Endometrial microvascular endothelial cells (primary cell): ENCODE measurements around the gene CR1. TPM values are rescaled to one million over a fixed set of nuclear protein-coding genes. Genes with fewer than 3 reads are reported as not detected.
"Not testable (repeated sequence)": the region's sequence is repeated elsewhere in the genome, so short reads cannot be mapped to it uniquely, and the experiment has no call there.

Experiments used
- in situ Hi-C: cut with HindIII; loops from 2 replicates; pipeline ENCODE4 v1.10.0; 2017; ENCODE audit warnings: low sequenced_read_pairs, low pct_unique_long_range_greater_than_20kb; ENCODE audit errors: inconsistent ontology term
- total RNA-seq: library from RNA; depleted of rRNA; stranded (reverse); fragments of >200 nt; gene quantifications from one replicate; pipeline ENCODE4 v1.2.3, GENCODE V29; 2015; ENCODE audit errors: inconsistent ontology term

CR1 gene
- total RNA-seq, 1 donor from 2014 or later = not detected

DNA sequence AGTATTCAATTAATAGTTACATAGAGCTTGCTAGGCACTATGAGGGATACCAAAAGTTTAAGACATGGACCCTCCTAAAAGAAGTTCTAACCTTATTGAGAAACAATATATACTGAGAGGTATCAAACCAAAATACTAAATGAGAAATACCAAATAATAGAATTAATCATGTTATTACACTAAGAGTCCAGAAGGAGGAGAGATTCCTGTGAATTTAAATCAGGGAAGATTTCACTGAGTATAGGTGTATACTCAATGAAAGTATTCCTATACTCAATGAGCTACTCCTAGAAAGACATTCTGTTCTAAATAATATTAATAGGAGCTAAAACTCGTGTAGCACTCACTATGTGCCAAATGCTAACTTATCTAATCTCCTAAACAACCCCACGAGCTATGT lies 158.4 kb downstream of the CR1 start:
- in situ Hi-C loops = no loop called here

DNA sequence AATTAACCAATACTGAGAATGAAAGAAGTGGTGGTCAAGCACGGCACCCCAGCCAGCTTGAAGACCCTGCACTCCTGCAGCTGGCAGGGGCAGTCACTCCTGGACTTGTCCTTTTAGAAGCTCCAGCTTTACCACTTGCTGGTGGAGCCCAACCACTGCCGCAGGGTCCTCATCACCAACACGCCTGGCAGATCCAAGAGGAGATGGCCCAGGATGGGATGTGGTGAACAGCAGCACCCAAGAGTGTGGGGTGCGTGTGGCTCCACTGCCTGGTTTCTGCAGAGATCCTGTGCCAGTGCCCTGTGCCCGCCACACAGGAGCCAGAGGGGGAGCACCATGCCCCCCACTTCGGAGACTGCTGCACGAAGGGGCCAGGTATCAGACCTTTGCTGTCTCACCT lies 162.5 kb downstream of the CR1 start:
- in situ Hi-C loops = no loop called here

DNA sequence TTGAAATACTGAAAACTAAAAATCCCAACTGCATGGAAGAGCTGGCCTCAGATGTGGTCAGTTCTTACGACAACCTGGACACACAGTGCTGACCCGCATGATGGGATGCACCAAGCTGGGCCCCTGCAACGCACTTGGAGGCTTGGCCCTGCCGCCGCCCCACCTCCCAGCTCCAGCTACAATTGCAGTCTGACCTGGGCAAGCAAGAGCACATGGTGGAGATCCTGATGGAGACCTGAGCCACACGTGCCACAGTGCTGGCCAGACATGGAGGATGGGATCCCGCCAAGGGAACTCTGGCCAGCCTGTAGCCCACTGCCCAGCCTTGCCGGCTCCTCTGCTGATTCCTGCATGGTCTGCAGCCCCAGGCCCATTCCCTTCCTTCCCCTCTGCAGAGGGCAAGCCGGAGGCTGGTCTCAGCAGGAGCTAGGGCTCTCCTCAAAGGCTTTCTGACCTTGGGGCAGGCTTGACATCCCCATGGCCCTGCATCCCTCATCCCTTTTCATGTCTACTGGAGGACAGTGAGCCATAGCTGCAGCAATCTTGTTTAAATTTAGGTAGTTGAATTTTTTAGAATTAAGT lies 163.0 kb downstream of the CR1 start:
- in situ Hi-C loops = no loop called here

DNA sequence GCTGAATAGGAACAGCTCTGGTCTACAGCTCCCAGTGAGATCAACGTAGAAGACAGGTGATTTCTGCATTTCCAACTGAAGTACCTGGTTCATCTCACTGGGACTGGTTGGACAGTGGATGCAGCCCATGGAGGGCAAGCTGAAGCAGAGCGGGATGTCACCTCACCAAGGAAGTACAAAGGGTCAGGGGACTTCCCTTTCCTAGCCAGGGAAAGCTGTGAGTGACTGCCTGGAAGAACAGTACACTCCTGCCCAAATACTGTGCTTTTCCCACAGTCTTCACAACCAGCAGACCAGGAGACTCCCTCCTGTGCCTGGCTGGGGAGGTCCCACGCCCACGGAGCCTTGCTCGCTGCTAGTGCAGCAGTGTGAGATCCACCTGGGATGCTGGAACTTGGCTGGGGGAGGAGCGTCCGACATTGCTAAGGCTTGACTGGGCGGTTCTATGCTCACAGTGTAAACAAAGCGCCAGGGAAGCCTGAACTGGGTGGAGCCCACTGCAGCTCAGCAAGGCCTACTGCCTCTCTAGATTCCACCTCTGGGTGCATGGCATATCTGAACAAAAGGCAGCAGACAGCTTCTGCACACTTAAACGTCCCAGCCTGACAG lies 163.7 kb downstream of the CR1 start:
- in situ Hi-C loops = no loop called here

DNA sequence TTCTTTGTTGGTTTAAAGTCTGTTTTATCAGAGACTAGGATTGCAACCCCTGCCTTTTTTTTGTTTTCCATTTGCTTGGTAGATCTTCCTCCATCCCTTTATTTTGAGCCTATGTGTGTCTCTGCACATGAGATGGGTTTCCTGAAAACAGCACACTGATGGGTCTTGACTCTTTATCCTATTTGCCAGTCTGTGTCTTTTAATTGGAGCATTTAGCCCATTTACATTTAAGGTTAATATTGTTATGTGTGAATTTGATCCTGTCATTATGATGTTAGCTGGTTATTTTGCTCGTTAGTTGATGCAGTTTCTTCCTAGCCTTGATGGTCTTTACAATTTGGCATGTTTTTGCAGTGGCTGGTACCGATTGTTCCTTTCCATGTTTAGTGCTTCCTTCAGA lies 165.5 kb downstream of the CR1 start:
- in situ Hi-C loops = not testable (repeated sequence)

DNA sequence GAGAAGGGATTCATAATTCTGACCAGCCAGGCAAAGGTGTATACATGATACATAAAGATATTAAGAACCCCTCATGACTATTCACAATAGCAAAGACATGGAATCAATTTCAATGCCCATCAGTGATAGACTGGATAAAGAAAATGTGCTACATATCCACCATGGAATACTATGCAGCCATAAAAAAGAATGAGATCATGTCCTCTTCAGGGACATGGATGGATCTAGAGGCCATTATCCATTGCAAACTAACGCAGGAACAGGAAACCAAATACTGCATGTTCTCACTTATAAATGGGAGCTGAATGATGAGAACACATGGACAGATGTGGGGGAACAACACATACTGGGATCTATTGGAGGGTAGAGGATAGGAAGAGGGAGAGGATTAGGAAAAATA lies 170.4 kb downstream of the CR1 start:
- in situ Hi-C loops = no loop called here

DNA sequence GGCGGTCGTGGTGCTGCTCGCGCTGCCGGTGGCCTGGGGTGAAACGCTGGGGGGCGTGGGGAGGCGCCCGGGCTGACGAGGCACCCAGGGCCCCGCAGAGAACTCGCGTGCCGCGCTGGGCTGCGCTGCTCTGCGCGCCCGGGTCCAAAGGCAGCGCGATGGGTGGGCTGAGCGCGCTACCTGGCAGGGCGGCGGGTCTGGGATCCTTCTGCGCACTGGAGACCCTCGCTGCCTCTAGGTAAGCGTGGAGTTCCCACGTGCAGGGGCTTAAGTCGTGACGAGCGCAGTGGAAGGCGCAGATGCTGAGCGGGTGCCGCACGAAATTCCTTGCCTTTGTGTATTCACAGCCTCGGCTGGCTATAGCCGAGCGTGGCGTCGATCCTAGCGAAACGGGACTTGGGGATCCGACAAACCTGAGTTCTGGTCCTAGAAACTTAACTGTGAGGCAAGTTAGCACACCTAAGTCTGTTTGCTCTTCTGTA lies 173.6 kb downstream of the CR1 start:
- in situ Hi-C loops = no loop called here

DNA sequence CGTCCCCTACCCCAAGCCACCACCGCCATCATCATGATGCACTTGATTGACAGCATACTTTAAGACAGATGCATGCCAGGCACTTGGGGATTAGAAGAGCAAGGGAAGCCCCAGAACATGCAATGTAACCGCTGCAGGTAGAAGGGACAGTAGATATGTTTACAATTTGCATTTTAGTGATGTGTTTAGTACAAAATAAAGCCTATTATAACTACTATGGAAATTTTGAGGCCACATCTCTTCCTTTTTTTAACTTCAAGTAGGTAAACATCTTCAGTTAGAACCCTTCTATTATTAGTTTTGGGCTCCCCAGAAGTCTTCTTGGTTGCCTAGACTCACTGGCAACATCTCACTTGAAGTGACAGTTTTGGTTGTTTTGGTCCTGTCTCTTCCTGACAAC lies 174.2 kb downstream of the CR1 start:
- in situ Hi-C loops = no loop called here

DNA sequence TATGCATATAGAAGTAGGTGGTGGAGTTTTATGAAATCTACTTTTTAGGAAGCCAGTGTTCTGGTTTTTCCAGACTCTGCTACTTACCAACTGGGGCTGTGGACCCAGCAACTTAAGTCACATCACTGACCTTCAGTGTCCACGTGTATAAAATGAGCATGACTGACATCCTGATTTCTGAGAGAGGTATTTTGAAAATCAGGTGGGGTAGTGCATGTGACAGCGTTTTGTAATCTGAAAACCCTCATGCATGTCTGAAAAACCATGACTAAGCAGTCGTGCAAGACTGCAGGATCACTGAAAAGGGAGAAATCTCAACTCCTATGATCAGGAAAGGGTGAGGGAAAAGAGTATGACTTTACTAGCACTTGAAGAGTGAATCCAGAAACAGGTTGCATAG lies 175.0 kb downstream of the CR1 start:
- in situ Hi-C loops = no loop called here

DNA sequence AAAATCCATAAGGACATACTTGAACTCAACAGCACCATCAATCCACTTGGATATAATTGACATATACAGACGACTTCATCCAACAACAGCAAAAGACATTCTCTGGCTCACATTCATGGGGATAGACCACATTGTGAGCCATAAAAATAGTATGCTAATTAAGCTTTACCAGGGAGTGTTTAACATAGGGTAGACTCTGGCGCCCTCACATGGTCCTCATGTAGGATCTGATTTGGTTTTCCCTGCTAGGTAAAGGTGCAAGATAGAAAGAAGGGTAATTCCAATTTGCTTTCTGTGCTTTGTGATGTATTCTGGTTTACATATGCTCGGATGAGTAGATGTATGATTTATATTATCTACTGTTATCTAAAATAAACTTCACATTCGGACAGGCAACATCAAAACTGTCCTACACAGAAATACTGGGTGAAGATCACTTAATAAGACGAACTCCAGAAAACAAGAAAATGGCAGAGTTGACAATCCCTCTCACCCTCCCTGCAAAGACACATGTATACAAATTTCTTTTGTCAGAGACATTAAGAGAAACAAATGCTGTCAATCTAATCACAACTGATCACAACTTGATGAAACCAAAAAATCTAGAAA lies 176.7 kb downstream of the CR1 start:
- in situ Hi-C loops = no loop called here

DNA sequence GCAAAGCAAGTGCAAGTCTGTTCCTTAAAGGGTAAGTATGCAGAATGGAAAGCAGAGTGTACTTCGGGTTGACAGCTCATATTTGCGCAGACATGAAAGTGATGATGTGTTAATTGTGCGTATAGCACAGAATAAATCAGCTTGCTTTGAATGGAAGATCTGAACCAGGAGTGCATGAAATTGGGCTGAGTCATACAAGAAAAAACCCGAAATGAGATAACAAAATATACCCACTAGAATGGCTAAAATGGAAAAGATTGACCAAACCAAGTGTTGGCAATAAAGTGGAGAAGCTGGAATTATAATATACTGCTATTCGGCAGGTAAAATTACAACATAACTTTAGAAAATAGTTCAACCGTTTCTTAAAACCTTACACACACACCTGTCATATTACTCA lies 177.4 kb downstream of the CR1 start:
- in situ Hi-C loops = no loop called here

DNA sequence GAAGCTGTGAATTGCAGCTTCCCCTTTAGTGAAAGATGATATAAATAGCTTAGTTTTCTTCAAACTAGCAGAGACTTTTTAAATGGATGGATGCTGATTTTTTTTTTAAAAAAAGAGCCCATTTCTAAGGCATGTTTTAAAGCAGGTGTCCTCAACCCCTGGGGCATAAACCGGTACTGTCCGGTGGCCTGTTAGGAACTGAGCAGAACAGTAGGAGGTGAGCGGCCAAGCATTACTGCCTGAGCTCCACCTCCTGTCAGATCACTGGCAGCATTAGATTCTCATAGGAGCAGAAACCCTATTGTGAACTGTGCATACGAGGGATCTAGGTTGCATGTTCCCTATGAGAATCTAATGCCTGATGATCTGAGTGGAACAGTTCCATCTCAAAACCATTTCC lies 180.2 kb downstream of the CR1 start:
- in situ Hi-C loops = no loop called here

DNA sequence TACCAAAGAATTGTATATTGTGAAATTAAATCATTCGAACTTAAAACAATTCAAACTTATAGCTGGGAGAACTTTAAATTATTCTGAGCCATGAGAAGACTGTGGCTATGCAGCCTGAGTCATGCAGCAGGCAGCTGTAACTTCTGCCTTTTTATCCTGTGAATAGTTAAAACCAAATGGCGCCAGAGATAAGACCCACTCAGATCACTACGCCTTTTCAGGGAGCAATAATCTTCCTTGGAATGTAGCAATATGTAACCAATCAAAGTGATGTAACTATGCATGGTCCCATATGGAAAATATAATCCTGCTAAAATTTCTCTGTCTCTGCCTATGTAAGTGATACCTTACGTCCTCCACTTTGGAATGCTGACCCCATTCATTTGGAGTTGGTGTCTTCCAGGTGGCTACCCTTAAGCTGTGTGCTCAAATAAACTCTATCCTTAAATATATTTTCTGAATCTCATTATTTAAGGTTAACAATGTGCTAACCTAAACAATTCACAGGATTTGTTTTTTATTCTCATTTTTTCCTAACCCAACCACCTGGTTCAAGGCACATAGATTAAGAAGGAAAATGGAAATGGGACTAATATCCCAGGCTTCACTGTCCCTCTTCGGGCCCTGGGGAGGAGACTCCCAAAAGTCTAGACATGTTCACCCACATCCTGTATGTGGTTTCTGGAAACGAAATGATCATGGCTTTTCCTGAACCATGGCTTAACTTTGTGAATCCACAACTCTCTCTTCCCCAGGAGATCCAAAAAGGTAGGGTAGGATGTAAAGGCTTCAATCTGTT lies 184.8 kb downstream of the CR1 start:
- in situ Hi-C loops = not testable (repeated sequence)

DNA sequence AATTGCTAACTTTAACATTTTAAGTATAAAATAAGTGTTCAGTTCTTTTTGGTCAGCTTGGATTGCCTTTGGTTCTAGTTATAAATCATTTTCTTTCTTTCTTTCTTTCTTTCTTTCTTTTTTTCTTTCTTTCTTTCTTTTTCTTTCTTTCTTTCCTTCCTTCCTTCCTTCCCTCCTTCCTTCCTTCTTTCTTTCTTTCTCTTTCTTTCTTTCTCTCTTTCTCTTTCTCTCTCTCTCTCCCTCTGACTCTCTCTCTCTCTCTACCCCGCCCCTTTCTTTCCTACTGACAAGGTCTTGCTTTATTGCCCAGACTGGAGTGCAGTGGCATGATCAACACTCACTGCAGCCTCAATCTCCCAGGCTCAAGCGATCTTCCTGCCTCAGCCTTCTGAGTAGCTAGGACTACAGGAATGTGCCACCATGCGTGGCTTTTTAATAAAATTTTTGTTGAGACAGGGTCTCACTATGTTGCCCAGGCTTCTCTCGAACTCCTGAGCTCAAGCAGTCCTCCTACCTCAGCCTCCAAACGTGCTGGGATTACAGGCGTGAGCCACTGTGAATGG lies 187.0 kb downstream of the CR1 start:
- in situ Hi-C loops = not testable (repeated sequence)

DNA sequence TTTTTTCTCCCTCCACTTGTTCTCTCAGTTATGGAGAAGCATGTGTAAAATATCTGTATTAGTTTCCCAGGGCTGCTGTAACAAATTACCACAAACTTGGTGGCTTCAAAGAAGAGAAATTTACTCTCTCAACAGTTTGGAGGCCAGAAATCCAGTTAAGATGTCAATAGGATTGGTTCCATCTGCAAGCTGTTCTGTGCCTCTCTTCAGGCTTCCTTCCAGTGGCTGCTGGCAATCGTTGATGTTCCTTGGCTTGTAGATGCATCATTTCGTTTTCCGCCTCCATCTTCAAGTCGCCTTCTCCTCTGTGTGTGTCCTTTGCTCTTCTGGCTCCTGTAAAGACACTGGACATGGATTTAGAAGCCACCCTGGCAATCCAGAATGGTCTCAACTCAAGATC lies 194.6 kb downstream of the CR1 start:
- in situ Hi-C loops = not testable (repeated sequence)

DNA sequence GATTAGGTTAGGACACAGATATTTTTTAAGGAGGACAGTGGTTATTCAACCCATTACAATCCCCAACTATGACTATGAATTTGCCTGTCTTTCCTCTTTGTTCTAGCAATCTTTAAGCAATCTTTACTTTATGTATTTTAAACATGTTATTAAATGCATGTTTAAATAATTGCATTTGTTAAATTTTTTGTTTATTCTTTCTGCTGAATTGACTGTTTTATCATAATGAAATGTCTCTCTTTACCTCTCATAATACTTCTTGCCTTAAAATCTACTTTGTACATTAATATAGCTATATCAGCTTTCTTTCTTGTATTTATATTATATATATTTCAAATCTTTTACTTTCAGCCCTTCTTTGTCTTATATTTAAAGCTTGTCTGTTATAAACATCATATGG lies 195.1 kb downstream of the CR1 start:
- in situ Hi-C loops = no loop called here
